Stimulated activated naive B cell treated with anti-CD40 and anti-IgM and Interleukin-4, amounts not matched to agents 10 μg/mL and 1 μg/mL and 100 μg/mL, for 72 hours (primary cell): Measurements from ENCODE around the gene ATP2A2.

Source experiments
- ATAC-seq, 2 donors: fragments of 150-1000 bp; cut with Tn5 transposase; replicated peaks; 2 replicates each; pipeline ENCODE4 v1.10.0; 2021; ENCODE audit warnings: moderate library complexity in 1 of 2
- DNase-seq: peaks from one replicate; pipeline ENCODE4 v3.0.0; 2021
- H3K27ac Mint-ChIP-seq: one replicate; pipeline ENCODE4 v1.8.0; 2022; ENCODE audit warnings: mild to moderate bottlenecking, mixed read lengths
- H3K27me3 Mint-ChIP-seq, 2 donors: one replicate each; pipeline ENCODE4 v1.8.0; 2022; ENCODE audit warnings: mixed read lengths in 2 of 2
- H3K36me3 Mint-ChIP-seq, 2 donors: one replicate each; pipeline ENCODE4 v1.8.0; 2022; ENCODE audit warnings: mixed read lengths in 2 of 2, mild to moderate bottlenecking in 1 of 2
- H3K4me1 Mint-ChIP-seq, 2 donors: one replicate each; pipeline ENCODE4 v1.8.0; 2022; ENCODE audit warnings: mixed read lengths in 2 of 2, mild to moderate bottlenecking in 1 of 2
- H3K4me3 Mint-ChIP-seq, 2 donors: one replicate each; pipeline ENCODE4 v1.8.0; 2022; ENCODE audit warnings: mild to moderate bottlenecking in 2 of 2, mixed read lengths in 2 of 2, moderate library complexity in 1 of 2
- H3K9me3 Mint-ChIP-seq, 2 donors: one replicate each; pipeline ENCODE4 v1.8.0; 2022; ENCODE audit warnings: mixed read lengths in 2 of 2, mild to moderate bottlenecking in 1 of 2

The ATP2A2 gene

DNA sequence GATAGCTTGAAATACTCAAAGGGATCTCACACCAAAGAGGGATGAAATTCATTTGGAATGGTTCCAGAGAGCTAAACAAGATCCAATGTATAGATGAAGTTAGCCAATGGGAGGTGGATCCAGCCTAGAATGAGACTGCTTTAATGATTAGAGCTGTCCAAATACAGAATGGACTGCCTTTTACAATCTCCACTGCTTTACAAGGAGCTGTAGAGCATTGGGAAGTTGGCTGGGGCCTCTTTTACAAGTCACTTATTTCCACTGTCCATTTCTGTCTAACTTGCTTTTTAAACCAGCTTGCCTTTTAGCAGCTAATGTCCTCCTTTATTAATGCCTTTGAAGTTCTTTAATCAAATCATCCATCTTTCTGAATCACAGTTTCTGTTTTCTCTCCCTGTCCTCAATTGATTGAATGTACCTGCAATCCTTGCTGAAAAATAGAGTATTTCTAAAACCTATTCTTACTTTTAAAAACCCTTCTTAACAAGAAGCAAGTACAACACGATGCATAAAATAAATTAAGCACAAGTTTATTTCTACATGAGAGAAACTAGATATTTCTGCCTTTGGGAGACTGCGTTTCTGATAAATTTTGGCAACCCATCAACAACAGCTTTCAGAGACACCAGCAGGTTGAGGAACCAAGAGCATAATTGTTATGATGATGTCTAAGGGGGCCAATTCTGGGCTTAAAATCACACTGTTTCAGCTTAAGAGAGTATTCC, 3.4 kb upstream of the ATP2A2 start:
- Mint-ChIP-seq H3K4me3 (no peak overlapping the region), H3K27ac (no peak overlapping the region), H3K9me3 (no peaks in the 10 kb centered on the region), H3K27me3 (peaks cover under 1 to 1% of the 10 kb centered on the region in 2 donors), H3K4me1 (peaks cover 4 to 10% of the 10 kb centered on the region in 2 donors), H3K36me3 (peaks cover 3 to 12% of the 10 kb centered on the region in 2 donors)
- DNase-seq = no peak
- no peak for ATAC-seq

- H3K27me3 Mint-ChIP-seq = no peaks in the 10 kb centered on the region
- H3K27ac Mint-ChIP-seq = no peak overlapping the region
- H3K9me3 Mint-ChIP-seq = no peaks in the 10 kb centered on the region
- H3K4me3 Mint-ChIP-seq = no peak overlapping the region
- ATAC-seq = no peak
- DNase-seq = no peak
- H3K36me3 Mint-ChIP-seq = peaks cover 7 to 17% of the 10 kb centered on the region in 2 donors
- H3K4me1 Mint-ChIP-seq = peaks cover 4 to 14% of the 10 kb centered on the region in 2 donors
Measured at GRCh38 chr12:110278255-110278536, 2.9 kb upstream of the ATP2A2 start.

DNA sequence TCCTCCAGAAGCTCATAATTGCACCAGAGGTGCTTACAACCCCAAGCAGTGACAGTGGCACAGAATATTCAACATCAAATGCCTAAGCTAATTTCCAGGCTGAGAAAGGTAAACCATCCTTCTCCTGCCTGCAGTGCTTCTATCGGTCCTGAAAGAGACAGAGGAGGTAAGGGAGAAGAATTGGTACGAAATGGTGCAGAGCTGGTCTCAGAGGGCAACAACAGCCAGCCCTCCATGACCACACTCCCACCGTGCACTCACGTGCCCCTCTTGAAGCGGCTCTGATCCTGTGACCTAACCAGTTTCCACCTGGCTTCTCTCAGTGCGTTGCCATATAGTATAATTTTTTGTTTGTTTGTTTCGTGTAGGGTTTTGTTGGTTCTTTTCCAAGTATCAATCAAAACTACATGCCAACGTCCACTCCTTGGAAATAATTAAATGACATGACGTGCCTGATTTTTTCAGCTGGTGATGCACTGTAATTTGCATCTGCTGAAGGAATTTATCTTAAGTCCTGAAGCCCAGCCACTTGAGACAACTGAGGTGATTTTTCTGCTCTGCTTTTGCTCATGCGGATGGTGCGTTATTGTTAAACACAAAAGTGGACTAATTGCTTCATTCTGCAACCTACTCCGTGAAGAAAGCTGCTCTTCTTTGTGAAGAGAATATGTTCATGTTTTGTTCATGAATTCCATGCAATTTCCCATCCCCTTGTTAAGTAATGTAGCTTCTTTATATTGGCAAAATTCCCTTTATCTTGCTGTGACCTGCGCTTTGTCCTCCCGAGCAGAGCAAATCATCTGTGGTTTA, 1.3 kb upstream of the ATP2A2 start:
- peak overlapping the region; percentile 95 to 96 for H3K4me3 Mint-ChIP-seq
- ATAC-seq = no peak

DNA sequence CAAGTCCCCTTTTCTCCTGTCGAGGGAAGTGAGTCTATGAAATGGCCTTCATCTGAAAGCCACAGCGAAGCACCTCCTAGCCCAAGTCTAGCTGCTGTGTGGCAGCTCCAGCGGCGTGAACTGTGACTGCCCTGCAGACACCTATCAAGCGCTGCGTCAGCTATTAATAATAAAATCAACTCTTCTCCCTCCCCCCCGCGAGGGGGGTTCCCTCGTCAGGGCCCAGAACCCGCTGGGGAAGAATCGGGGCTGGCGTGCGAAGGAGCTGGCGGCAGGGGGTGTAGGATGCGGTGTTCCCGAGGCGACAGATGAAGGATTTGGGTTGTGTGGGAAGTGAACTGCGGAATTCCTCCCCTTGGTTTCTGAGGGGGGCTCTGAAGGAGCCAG, 662 bp upstream of the ATP2A2 start:
- H3K36me3 Mint-ChIP-seq = peaks cover 21 to 34% of the 10 kb centered on the region in 2 donors
- H3K4me1 Mint-ChIP-seq = peaks cover 11 to 35% of the 10 kb centered on the region in 2 donors
- peak overlapping the region; percentile 99 for H3K27ac Mint-ChIP-seq
- H3K27me3 Mint-ChIP-seq = no peaks in the 10 kb centered on the region
- ATAC-seq = peak; percentile 47 to 50
- DNase-seq = peak; percentile 51
- H3K9me3 Mint-ChIP-seq = no peaks in the 10 kb centered on the region
- peak overlapping the region; percentile 95 to 96 for H3K4me3 Mint-ChIP-seq

More for the DNA sequence above, 1.3 kb upstream of the ATP2A2 start:
- H3K9me3 Mint-ChIP-seq = no peaks in the 10 kb centered on the region
- peaks cover 8 to 29% of the 10 kb centered on the region in 2 donors for H3K4me1 Mint-ChIP-seq
- H3K27me3 Mint-ChIP-seq = no peaks in the 10 kb centered on the region
- no peak for DNase-seq
- H3K36me3 Mint-ChIP-seq = peaks cover 18 to 29% of the 10 kb centered on the region in 2 donors
- H3K27ac Mint-ChIP-seq = no peak overlapping the region

- H3K4me1 Mint-ChIP-seq = peaks cover 13 to 42% of the 10 kb centered on the region in 2 donors
- peaks cover 24 to 38% of the 10 kb centered on the region in 2 donors for H3K36me3 Mint-ChIP-seq
- H3K27me3 Mint-ChIP-seq = no peaks in the 10 kb centered on the region
- ATAC-seq (peak; percentile 49 to 55), DNase-seq (peak; percentile 56)
- peak overlapping the region; percentile 95 to 96 for H3K4me3 Mint-ChIP-seq
- H3K9me3 Mint-ChIP-seq = no peaks in the 10 kb centered on the region
- peak overlapping the region; percentile 94 for H3K27ac Mint-ChIP-seq
Measured at GRCh38 chr12:110281549-110282299, 677 bp downstream of the ATP2A2 start.

DNA sequence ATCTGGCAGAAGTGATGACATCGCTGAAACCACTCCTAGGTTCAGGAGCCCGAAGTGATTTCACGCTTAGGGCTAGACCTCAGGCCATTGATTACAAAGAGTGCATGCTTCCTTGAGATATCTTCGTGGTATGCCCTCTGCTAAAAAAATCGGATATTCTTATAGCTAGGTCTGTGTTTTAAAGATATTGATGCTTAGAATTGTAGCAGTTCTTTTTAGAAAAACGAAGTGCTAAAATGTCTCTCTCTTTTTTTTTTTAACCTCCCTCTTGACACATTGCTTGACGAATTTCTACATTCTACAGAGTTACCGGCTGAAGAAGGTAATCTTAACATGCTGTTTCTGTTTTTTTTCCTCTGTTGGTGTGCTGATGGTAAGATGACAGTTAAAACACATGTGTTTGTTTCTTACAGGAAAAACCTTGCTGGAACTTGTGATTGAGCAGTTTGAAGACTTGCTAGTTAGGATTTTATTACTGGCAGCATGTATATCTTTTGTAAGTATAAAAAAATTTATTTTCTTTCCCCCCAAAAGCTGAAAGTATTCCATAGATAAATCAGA, 1.3 kb downstream of the ATP2A2 start:
- H3K4me1 Mint-ChIP-seq = peaks cover 14 to 42% of the 10 kb centered on the region in 2 donors
- no peaks in the 10 kb centered on the region for H3K27me3 Mint-ChIP-seq
- ATAC-seq (peak; percentile 1 to 14), DNase-seq (no peak)
- H3K36me3 Mint-ChIP-seq = peaks cover 26 to 41% of the 10 kb centered on the region in 2 donors
- no peaks in the 10 kb centered on the region for H3K9me3 Mint-ChIP-seq
- peak overlapping the region; percentile 84 for H3K27ac Mint-ChIP-seq
- H3K4me3 Mint-ChIP-seq = peak overlapping the region; percentile 95 to 96

- peaks cover 29 to 46% of the 10 kb centered on the region in 2 donors for H3K36me3 Mint-ChIP-seq
- DNase-seq (no peak), ATAC-seq (no peak)
- peak overlapping the region; percentile 95 to 96 for H3K4me3 Mint-ChIP-seq
- H3K9me3 Mint-ChIP-seq = no peaks in the 10 kb centered on the region
- no peaks in the 10 kb centered on the region for H3K27me3 Mint-ChIP-seq
- H3K27ac Mint-ChIP-seq = no peak overlapping the region
- peaks cover 16 to 48% of the 10 kb centered on the region in 2 donors for H3K4me1 Mint-ChIP-seq
Measured at GRCh38 chr12:110282956-110283817, 2.1 kb downstream of the ATP2A2 start.

GRCh38 chr12:110284597-110284996, 3.5 kb downstream of the ATP2A2 start:
- H3K4me1 Mint-ChIP-seq = peaks cover 25 to 61% of the 10 kb centered on the region in 2 donors
- no peak for DNase-seq
- H3K36me3 Mint-ChIP-seq = peaks cover 31 to 58% of the 10 kb centered on the region in 2 donors
- no peaks in the 10 kb centered on the region for H3K9me3 Mint-ChIP-seq
- H3K27me3 Mint-ChIP-seq = no peaks in the 10 kb centered on the region
- H3K4me3 Mint-ChIP-seq = peak overlapping the region; percentile 12 to 41
- H3K27ac Mint-ChIP-seq = peak overlapping the region; percentile 37
- no peak for ATAC-seq

DNA sequence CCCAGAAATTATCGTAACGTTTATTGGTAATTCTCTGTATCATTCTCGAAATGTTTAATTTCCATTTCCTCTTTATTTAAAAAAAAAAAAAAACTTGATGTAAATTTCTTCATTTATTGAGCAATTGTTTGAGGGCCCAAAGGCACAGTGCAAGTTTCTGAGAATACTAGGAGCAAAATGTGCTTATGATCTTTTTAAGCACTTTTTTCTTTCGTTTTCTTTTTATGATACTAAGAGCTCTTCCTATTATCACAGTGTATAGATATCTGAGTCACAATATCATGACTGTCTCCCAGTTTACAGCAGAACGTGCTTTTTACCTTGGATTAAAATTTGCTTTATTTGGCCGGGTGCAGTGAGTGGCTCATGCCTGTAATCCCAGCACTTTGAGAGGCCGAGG, 5.6 kb downstream of the ATP2A2 start:
- Mint-ChIP-seq H3K4me1 (peaks cover 23 to 65% of the 10 kb centered on the region in 2 donors), H3K36me3 (peaks cover 42 to 60% of the 10 kb centered on the region in 2 donors), H3K27ac (no peak overlapping the region), H3K9me3 (no peaks in the 10 kb centered on the region), H3K4me3 (peak overlapping the region in 1 of 2 donors; percentile 53), H3K27me3 (no peaks in the 10 kb centered on the region)
- ATAC-seq = no peak
- no peak for DNase-seq

DNA sequence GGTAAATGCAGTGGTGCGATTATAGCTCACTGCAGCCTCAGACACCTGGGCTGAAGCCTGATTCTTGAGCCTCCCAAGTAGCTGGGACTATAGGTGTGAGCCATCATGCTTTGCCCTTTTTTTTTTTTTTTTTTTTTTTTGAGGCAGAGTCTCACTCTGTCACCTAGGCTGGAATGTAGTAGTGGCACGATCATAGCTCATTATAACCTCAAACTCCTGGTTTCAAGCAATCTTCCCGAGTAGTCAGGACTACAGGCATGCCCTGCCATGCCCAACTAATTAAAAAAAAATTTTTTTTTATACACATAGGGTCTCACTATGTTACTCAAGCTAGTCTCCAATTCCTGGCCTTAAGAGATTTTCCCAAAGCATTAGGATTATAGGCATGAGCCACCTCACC, 6.9 kb downstream of the ATP2A2 start:
- ATAC-seq (no peak), DNase-seq (no peak)
- H3K4me1 Mint-ChIP-seq = peaks cover 25 to 64% of the 10 kb centered on the region in 2 donors
- no peaks in the 10 kb centered on the region for H3K9me3 Mint-ChIP-seq
- no peaks in the 10 kb centered on the region for H3K27me3 Mint-ChIP-seq
- H3K4me3 Mint-ChIP-seq = no peak overlapping the region
- H3K27ac Mint-ChIP-seq = no peak overlapping the region
- H3K36me3 Mint-ChIP-seq = peaks cover 42 to 51% of the 10 kb centered on the region in 2 donors

GRCh38 chr12:110289044-110289710, 8.1 kb downstream of the ATP2A2 start:
- Mint-ChIP-seq H3K4me3 (peak overlapping the region; percentile 56 to 76), H3K36me3 (peaks cover 38 to 48% of the 10 kb centered on the region in 2 donors), H3K4me1 (peaks cover 25 to 52% of the 10 kb centered on the region in 2 donors), H3K9me3 (no peaks in the 10 kb centered on the region), H3K27ac (peak overlapping the region; percentile 48), H3K27me3 (no peaks in the 10 kb centered on the region)
- DNase-seq (no peak), ATAC-seq (peak; percentile 73 to 80)

- H3K27ac Mint-ChIP-seq = peak overlapping the region; percentile 83
- ATAC-seq = peak; percentile 56 to 67
- H3K27me3 Mint-ChIP-seq = no peaks in the 10 kb centered on the region
- H3K4me3 Mint-ChIP-seq = peak overlapping the region in 1 of 2 donors; percentile 32
- H3K9me3 Mint-ChIP-seq = no peaks in the 10 kb centered on the region
- H3K36me3 Mint-ChIP-seq = peaks cover 34 to 46% of the 10 kb centered on the region in 2 donors
- DNase-seq = no peak
- H3K4me1 Mint-ChIP-seq = peaks cover 22 to 46% of the 10 kb centered on the region in 2 donors
Measured at GRCh38 chr12:110289711-110290078, 8.6 kb downstream of the ATP2A2 start.
